Colonic mucosa (tissue), 4 donors: ENCODE data around the gene RAB1B. TPM values are rescaled to one million over a fixed set of nuclear protein-coding genes. Genes with fewer than 3 reads are reported as not detected.

Experiments used
- DNase-seq: peaks from one replicate; pipeline ENCODE4 v3.0.0-alpha.2; 2020
- H3K27ac ChIP-seq: fragments of 200-600 bp; one replicate; pipeline ENCODE4 v1.8.0; 2021
- H3K27me3 ChIP-seq: fragments of 200-600 bp; one replicate; pipeline ENCODE4 v1.8.0; 2021
- H3K36me3 ChIP-seq: fragments of 200-600 bp; one replicate; pipeline ENCODE4 v1.8.0; 2021
- H3K4me1 ChIP-seq: fragments of 200-600 bp; one replicate; pipeline ENCODE4 v1.8.0; 2021; ENCODE audit warnings: mild to moderate bottlenecking
- H3K4me3 ChIP-seq: fragments of 200-600 bp; one replicate; pipeline ENCODE4 v1.8.0; 2021
- H3K9ac ChIP-seq, 2 donors: one replicate each; pipeline ENCODE4 v1.7.0; 2013; ENCODE audit warnings: control low read depth in 2 of 2, low read depth in 2 of 2, low read length in 2 of 2
- H3K9me3 ChIP-seq: fragments of 200-600 bp; one replicate; pipeline ENCODE4 v1.8.0; 2021
- intact Hi-C: fragments of 100-400 bp; cut with DNase I; formaldehyde crosslinking; loops from one replicate; pipeline ENCODE4 v1.14.1; 2022
- total RNA-seq, 2 donors: library from RNA; stranded (reverse); fragmentation: NEBNext Ultra II Directional in 1 of 2; extraction: Animal tissue kit (Norgen Biotek cat#: 25700) in 1 of 2; gene quantifications; one replicate each; pipeline ENCODE4 v1.2.1, GENCODE V29; 2021
- TF ChIP-seq, protein P1 (sequence below): fragments of 200-600 bp; IDR thresholded peaks from one replicate; pipeline ENCODE4 v1.8.0; 2022; ENCODE audit warnings: antibody characterized with exemption, mild to moderate bottlenecking
- donor health status: healthy.
- donor health status: DM: no; HTN: no; CAD: no.
- donor health status: DM: no; HTN: no; CAD: no.

RAB1B gene
- total RNA-seq, 2 donors from 2014 or later, result 212 to 243 TPM

DNA sequence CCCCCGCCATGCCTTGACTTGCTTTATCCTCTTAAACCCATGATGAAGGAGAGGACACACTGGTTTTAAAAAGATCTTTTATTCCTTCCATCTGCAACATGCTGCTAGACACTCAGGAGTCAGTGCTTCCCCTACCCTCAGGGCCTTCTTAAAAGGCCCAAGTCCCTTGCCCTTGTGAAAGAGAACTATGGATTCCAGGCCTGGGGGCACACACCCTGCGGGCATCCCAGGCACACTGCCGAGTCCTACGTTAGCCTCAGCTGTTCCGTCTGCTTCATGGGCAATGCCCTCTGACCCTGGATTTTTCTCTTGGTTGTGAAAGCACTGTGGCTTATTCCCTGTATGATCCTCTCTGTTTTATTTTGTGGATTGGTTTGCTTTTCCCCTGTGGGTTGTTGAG, 35.1 kb upstream of the RAB1B start:
- Histone ChIP-seq H3K9me3 (no peaks in the 10 kb centered on the region), H3K27ac (no peak overlapping the region), H3K4me3 (no peak overlapping the region), H3K36me3 (no peaks in the 10 kb centered on the region), H3K9ac (no peak overlapping the region), H3K27me3 (no peaks in the 10 kb centered on the region), H3K4me1 (no peaks in the 10 kb centered on the region)
- TF ChIP-seq, protein P1, sequence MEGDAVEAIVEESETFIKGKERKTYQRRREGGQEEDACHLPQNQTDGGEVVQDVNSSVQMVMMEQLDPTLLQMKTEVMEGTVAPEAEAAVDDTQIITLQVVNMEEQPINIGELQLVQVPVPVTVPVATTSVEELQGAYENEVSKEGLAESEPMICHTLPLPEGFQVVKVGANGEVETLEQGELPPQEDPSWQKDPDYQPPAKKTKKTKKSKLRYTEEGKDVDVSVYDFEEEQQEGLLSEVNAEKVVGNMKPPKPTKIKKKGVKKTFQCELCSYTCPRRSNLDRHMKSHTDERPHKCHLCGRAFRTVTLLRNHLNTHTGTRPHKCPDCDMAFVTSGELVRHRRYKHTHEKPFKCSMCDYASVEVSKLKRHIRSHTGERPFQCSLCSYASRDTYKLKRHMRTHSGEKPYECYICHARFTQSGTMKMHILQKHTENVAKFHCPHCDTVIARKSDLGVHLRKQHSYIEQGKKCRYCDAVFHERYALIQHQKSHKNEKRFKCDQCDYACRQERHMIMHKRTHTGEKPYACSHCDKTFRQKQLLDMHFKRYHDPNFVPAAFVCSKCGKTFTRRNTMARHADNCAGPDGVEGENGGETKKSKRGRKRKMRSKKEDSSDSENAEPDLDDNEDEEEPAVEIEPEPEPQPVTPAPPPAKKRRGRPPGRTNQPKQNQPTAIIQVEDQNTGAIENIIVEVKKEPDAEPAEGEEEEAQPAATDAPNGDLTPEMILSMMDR, result no peak
- no peak for DNase-seq
- intact Hi-C loops, result no loop called here

DNA sequence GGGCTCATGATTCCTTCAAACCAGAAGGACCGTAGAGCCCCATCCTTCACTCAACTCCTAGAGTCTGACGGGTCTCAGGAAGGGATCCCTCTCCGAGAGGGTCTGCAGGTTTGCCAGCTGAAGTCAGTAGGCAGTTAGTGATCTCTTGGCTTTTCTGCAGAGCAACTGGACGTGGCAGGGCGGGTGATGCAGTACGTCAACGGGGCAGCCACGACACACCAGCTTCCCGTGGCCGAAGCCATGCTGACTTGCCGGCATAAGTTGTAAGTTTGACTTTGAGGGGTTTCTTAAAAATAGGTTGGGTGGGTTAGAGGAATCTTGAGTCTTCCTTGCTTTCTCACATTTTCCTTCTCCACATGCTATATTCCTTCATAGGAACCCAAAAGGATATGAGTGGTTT, 33.3 kb upstream of the RAB1B start:
- Histone ChIP-seq H3K27ac (no peak overlapping the region), H3K4me3 (no peak overlapping the region), H3K27me3 (no peaks in the 10 kb centered on the region), H3K4me1 (no peaks in the 10 kb centered on the region), H3K36me3 (no peaks in the 10 kb centered on the region), H3K9me3 (no peaks in the 10 kb centered on the region), H3K9ac (no peak overlapping the region)
- DNase-seq, result no peak
- intact Hi-C loops, result no loop called here
- TF ChIP-seq, protein P1, result no peak

DNA sequence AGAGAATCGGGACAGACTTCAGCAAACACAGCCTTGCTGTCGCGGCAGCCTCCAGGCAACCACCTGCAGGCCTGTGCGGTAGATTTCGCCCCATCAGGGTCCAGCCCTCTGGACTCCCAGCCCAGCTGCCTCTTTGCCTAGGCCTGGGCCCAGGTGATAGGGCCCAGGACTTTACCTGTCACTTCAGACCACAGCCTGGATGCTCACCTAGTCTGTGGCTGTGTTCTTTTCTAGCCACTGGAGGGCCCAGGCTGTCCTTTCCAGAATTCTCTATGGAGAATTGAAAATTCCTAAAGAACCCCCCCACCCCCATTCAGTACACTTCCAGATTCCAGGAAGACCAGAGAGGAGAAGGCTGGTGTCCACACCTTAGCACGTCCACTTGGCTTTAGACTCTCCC, 30.6 kb upstream of the RAB1B start:
- TF ChIP-seq, protein P1, result no peak
- Histone ChIP-seq H3K36me3 (no peaks in the 10 kb centered on the region), H3K27me3 (no peaks in the 10 kb centered on the region)

DNA sequence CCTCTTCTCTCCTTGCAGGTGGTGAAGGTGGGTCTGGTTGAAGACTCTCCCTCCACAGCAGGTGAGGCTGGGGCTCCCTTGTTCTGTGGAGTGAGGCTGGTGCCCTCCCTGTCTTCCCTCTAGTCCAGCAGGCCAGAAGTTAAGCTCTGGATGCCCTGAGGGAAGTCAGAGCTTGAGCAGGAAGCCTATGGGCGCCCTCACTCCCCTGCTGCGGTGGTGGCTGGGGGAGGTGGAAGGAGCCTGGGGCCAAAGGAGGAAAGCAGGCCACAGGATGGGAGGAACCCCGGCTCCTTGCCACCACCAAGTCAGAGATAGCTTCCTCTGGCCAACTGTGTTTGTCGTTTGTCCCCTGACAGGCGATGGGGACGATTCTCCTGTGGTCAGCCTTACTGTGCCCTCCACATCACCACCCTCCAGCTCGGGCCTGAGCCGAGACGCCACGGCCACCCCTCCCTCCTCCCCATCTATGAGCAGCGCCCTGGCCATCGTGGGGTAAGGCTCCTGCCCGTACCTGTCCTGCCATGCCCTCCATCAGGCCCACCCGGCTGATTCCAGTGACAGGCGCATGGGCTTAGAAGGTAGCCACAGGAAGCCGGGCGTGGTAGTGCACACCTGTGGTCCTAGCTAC, 29.5 kb upstream of the RAB1B start:
- no peak overlapping the region for H3K9ac ChIP-seq
- no peaks in the 10 kb centered on the region for H3K9me3 ChIP-seq
- H3K36me3 ChIP-seq, result no peaks in the 10 kb centered on the region
- intact Hi-C loops, result no loop called here
- TF ChIP-seq, protein P1, result no peak
- DNase-seq, result no peak
- no peak overlapping the region for H3K27ac ChIP-seq
- H3K4me3 ChIP-seq, result no peak overlapping the region
- H3K27me3 ChIP-seq, result no peaks in the 10 kb centered on the region
- no peaks in the 10 kb centered on the region for H3K4me1 ChIP-seq

More for the DNA sequence above, 30.6 kb upstream of the RAB1B start:
- H3K4me1 ChIP-seq, result no peaks in the 10 kb centered on the region
- no peaks in the 10 kb centered on the region for H3K9me3 ChIP-seq
- no peak overlapping the region for H3K27ac ChIP-seq
- H3K4me3 ChIP-seq, result no peak overlapping the region
- intact Hi-C loops, result no loop called here
- no peak overlapping the region for H3K9ac ChIP-seq
- DNase-seq, result no peak

DNA sequence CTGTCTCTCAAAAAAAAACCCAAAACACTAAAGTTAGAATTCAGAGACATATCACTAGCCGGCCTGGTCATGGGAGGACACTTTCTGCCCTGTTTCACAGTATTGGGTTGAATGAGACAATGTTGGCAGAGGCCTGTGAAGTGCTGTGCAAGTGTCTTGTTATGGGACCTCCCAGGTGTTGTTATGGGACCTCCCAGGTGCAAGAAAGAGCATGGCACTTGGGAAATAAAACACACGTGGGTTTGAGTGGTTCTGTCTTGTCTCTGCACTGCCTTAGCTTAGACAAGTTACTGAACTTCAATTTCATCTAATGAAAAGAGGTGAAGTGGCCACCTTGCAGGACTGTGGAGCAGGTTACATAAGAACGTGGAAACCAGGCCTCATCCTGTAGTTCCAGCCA, 28.9 kb upstream of the RAB1B start:
- TF ChIP-seq, protein P1, result no peak
- intact Hi-C loops, result no loop called here
- Histone ChIP-seq H3K9ac (no peak overlapping the region), H3K27ac (no peak overlapping the region), H3K27me3 (no peaks in the 10 kb centered on the region), H3K9me3 (no peaks in the 10 kb centered on the region), H3K4me3 (no peak overlapping the region), H3K36me3 (no peaks in the 10 kb centered on the region), H3K4me1 (no peaks in the 10 kb centered on the region)
- DNase-seq, result no peak
